GM21526 (cell line): ENCODE data around the gene SPARC.
A peak's percentile ranks its signal among the peaks of the same experiment; 100 is the strongest.

Source experiments
- ATAC-seq: cut with Tn5 transposase; IDR thresholded peaks from one replicate; pipeline ENCODE4 v1.9.1; 2021; ENCODE audit warnings: moderate library complexity; ENCODE audit not compliant: unreplicated experiment, low FRiP score

The SPARC gene

DNA sequence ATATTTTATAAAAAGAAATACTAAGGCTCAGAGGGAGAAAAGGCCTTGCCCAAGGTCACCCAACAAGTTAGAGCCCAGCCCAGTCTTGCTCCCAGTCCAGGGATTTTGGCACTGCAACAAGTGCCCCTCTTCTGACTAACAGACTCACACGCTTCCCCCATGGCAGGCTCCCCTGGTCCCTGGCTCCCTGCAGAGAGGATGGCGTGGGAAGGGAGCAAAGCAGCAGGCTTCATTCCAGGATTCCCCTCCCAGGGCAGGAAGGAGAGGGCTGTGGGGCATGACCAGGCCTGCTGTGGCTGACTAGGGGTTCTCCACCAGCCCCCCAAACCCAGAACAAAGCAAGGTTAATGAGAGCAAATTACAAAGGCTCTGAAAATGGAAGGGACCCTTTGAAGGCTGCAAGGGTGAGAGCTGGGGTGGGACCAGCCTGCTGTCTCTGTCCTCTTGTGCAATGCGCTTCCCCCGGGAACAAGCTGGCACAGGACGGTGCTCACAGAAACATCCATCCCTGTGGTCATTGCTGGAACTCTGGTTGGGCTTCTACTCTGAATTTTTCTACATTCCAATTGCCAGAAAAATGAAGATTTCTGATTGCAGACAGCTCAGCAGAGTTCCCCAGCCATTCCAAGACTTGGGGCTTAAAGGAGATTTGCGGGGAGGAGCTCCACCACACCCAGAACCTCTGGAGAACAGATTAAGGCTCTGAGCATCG is 58.4 kb downstream of the SPARC start:
- no peak for ATAC-seq

DNA sequence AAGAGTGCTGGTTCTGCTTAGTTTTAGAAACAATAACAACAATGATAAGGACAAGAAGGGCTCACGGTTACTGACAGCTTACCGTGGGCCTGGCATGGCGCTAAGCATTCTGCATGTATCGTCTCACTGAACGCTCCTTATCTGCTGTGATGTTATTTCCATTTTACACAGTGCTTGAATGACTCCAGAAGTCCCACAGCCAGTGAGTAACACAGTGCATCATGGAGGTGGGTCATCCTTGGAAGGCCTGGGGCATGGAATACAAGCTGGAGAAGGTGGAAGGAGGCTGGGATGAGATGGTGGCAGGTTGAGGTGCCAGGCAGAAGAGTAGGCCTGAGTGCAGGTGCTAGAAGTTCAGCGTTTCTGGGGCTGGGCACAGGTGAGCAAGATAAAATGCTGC is 59.1 kb downstream of the SPARC start:
- ATAC-seq: no peak

DNA sequence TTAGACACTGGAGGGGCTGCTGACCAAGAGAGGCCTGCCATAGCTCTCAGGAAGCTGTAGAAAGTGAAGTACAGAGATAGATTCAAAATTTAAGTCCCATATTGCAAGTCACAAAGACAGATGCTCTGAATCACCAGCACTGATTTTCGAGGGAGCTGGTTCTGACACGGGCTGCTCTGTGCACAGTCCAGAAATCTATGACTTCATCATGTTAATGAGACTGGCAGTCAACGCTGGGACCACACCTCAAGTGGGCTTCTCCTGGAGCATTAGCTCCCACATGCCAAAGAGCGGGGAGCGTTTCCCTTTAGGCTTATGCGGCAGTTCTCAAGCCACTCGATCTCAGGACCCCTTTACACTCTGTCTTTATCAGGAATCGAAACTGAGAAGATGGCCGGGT is 61.4 kb downstream of the SPARC start:
- ATAC-seq: no peak

DNA sequence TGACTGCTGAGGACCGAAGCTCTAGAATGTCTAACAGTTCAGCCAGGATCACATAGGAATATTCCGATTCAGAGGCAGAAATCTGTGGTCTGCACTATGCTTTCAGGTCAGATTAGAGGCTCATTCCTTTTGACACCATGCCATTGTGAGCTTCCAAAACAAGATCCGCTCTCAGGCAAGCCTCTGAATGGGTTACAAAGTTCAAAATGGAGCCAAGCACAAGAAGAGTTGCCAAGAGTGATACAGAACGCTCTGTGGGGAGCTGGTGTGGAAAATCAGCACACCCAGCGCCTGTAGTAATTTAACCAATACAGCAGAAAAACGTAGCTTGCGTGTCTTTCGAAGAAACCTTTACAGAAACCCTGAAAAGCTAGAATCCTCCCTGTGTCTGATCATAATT is 62.2 kb downstream of the SPARC start:
- ATAC-seq: no peak

DNA sequence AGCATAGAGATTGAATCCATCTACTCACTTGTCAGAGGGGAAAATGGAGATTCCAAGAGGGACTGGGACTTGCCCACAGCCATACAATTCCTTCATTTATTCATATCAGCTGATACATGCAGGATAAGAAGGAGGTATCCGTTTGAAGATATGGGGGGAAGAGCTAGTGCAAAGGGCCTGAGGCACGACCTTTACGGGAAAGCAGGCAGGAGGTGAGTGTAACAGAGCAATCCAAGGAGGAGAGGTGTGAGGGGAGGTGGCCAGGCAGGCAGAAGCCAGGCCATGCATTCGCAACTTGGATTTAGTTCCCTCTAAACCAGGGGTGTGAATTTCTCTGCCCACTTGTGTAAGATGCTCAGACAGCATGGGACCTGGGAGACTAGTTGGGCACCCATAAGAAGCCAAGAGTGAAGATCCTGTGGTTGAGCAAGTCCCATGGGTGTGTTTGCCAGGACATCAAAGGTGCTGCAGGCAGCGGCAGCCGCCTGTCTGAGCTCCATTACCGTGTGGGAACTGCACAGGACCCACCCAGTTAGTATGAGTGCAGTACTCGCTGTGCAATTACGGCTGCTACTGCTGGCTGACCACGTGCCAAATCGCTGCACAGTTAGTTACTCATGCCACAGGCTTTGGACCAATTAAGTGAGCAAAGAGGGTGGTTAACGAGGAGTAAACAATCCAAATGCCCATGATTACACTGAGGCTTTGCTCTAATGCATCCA is 64.2 kb downstream of the SPARC start:
- no peak for ATAC-seq

DNA sequence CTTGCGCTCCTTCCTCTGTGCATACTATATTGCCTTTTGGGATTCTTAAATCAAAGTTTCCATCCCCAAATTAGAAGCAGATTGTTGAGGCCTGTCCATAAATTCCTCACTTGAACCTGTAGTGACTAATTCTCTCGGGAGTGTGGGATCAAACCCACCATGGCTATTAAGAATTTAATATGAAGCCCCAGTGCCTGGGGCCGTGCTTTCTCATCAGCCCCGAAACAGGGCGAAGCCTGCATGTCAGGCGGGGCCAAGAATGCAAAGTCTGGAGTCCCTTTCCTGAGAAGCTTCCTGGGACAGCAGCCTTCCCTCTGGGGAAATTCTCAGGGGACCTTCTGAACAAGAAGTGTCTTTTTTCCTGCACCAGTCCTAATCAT is 66.3 kb downstream of the SPARC start:
- no peak for ATAC-seq

DNA sequence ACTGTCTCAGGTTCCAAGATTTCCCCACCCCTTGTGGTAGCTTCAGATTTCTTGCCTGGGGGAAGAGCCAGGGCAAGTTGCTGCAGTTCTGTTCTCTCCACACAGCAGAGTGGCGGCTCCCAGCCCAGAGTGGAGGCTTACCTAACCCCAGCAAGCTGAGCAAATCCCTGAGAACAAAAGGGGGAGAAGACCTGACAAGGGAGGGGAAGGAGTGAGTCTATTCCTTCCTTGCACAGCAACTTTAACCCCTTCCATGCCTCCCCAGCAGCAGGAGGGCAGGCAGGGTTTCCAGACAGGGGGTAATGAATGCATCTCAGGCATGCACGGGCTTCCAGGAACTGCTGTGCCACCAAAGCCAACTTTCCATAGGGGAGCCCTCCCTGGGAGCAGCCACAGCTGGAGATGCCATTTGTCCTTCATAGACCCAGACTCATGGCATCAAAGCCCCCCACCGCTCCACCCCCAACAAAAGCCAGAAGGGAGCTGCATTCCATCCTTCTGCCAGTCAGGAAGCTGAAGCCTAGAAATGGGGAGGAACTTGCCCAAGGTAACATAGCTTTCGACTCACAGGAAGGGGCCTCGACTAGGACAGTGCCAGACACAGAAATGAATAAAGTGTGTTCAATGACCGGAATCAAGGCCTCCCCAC is 66.8 kb downstream of the SPARC start:
- ATAC-seq: no peak

DNA sequence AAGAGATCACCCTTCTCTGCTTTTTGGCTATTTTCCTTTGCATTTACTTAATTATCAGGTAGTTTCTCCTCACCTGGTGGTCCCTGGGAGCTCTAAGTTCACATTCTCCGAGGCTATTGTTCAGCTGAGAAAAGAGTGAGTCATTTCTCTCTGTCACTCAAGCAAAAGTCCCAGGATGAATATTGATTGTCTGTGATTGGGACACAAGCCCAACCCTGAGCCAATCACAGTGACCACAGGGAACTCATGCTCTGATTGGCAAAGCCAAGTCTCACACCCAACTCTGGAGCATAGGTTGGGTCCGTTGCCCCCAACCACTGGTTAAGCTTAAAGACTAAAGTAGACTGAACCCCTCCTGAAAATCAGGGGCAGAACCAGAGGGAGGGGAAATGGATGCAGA is 67.8 kb downstream of the SPARC start:
- ATAC-seq: no peak

DNA sequence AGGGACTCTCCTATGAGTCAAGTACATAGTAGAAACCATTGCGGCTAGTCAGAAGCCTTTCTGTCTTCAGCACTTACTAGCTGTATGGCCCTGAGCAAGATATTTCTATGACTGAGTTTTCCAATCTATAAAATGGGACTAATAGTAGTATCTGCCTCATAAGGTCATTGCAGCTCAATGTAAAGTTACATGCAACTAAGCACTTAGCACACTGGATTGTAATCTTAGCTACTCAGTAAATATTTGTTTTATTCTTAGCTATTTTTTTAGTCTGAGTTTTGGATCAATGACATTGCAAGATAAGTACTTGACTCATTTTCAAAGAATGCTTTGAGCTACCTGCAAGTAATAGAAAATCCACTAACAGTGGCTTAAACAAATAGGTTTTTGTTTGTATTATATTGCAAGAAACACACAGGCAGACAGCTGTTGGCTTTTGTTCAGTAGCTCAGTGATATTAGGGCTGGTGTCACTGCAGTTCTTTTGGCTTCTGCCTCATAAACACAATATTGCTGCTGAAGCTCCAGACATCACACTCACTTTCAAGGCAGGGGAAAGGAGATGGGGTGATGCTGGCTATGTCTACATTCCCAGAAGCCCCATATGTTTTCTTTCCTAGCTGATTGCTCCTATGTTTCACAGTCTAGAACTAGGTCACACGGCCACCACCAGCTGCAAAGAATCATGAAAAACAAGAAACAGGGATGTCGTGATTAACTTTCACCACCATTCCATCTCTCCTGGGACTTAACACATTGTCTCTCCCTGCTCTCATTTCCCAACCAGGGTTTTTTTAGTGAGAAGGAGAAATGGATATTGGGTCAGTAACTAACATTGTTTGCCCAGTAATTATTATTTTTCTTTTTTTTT is 68.6 kb downstream of the SPARC start:
- no peak for ATAC-seq

DNA sequence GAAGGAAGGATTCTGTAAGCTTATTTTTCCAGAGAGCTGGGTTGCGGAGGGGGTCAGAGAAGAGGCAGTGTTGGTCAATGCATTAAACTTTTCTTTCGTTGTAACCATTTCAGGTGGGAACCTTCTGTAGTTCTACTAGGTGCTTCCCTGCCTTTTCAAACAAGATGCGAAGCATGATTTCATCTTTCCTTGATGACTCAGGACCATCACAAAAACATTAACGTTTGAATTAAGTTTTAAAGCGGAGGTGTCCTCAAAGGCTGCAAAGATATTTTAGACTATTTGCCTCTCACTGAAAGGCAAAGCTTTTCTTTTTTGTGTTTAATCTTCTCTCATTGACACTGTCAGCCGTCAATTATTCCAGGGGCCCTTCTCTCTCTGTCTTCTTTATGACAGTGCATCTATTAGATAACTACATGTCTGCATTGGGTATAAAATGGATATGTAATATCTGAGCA is 69.3 kb downstream of the SPARC start:
- ATAC-seq: no peak

DNA sequence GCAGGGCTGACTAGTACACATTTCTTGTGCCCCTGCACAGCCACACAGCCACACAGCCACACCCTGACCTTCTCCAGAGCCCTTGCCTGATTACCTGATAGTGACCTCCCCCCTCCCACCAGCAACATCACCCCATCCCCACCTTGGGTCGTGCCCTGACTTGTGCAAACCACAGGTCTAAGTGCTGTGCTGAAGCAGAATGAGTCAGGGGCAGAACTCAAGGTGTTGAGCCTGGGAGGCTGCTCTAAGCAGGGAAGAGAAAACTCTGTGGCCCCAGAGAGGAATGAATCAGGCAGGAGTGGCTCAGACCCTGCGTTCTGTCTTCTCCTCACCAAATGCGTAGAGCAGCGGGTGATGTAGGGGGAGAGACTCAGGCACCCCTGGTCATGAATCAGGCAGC is 71.3 kb downstream of the SPARC start:
- no peak for ATAC-seq

DNA sequence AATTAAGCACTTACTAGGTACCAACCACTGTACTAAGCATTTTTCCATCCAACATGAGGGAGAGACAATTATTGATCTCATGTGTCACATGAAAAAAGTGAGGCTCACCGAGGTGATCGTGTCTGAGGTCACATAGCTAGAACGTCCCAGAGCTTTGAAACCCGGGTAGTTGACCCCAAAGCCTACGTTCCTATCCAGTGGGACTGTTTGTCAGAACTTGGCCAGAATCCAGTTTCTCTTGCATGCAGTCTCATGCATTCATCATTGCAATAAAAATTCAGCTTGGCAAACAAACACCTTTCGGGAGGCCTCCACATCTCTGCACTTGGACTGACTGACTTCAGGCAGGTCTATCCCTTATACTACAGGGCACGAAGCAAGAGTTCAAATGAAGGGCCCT is 72.2 kb downstream of the SPARC start:
- no peak for ATAC-seq

DNA sequence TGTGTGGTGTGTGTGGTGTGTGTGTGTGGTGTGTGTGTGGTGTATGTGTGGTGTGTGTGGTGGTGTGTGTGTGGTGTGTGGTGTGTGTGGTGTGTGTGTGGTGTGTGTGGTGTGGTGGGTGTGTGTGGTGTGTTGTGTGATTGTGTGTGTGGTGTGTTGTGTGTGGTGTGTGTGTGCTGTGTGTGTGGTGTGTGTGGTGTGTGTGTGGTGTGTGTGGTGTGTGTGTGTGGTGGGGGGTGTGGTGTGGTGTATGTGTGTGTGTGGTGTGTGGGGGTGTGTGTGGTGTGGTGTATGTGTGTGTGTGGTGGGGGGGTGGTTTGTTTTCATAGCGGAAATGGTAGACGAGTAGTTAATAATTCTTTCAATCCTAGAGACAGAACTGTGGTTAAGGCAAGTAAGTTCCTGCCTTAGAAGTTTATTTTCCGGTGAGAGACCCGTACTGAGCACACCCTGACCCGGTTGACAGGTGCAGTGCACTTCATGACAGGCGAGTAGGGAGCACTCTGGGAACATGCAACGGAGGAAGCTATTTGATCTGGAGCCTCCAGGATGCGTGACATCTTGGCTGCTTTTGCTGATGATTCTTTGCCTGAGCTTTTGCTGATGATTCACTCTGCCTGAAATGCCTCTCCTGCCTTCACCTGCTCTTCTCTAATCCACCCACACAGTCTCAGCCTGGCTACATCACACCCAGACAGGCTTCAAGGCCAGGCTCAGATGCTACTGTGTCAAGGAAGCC is 73.9 kb downstream of the SPARC start:
- peak; percentile 82 for ATAC-seq

DNA sequence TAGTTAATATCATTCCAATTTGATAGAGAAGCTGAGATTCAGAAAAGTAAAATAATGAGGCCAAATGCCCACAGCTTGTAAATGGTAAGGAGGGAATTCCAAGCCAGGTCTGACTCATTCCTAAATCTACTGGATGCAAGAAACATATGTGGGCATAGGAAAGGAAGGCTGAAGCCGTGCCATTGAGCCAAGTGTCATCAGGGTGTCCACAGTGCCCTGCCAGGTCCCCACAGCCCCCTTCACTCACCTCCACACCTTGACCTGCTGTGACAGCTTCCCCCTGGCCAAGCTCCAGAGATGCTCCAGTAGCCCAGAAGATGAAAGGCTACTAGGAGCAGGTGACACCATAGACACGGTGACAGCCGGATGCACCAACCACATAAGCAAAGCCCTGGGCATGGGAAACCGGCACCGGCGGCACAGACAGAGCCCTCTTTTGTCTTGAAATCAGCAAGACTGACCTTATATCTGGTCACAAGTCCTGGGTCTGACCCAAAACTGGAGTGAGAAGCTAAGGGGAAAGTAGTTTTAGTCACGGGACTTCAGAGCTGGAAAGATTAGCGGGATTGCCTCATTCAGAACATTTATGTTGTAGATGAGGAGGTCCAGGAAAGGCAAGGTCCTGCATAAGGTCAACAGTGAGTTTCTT is 75.5 kb downstream of the SPARC start:
- ATAC-seq: no peak
